Endometrial microvascular endothelial cells (primary cell): ENCODE data around the gene TTC28. TPM values are rescaled to one million over a fixed set of nuclear protein-coding genes. Genes with fewer than 3 reads are reported as not detected.
"Not testable (repeated sequence)": the region's sequence is repeated elsewhere in the genome, so short reads cannot be mapped to it uniquely, and the experiment has no call there.

Experiments used
- in situ Hi-C: cut with HindIII; loops from 2 replicates; pipeline ENCODE4 v1.10.0; 2017; ENCODE audit warnings: low sequenced_read_pairs, low pct_unique_long_range_greater_than_20kb; ENCODE audit errors: inconsistent ontology term
- total RNA-seq: library from RNA; depleted of rRNA; stranded (reverse); fragments of >200 nt; gene quantifications from one replicate; pipeline ENCODE4 v1.2.3, GENCODE V29; 2015; ENCODE audit errors: inconsistent ontology term

TTC28 gene
- total RNA-seq, 1 donor from 2014 or later: 8.2 TPM

DNA sequence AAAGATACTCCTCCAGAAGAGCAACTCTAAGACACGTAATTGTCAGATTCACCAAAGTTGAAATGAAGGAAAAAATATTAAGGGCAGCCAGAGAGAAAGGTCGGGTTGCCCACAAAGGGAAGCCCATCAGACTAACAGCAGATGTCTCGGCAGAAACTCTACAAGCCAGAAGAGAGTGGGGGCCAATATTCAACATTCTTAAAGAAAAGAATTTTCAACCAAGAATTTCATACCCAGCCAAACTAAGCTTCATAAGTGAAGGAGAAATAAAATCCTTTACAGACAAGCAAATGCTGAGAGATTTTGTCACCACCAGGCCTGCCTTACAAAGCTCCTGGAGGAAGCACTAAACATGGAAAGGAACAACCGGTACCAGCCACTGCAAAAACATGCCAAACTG lies 149.1 kb downstream of the TTC28 start:
- in situ Hi-C loops: not testable (repeated sequence)

DNA sequence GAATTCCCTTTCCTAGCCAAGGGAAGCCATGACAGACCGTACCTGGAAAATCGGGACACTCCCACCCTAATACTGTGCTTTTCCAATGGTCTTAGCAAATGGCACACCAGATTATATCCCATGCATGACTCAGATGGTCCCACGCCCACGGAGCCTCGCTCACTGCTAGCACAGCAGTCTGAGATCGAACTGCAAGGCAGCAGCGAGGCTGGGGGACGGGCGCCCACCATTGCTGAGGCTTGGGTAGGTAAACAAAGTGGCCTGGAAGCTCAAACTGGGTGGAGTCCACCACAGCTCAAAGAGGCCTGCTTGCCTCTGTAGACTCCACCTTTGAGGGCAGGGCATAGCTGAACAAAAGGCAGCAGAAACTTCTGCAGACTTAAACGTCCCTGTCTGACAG lies 150.5 kb downstream of the TTC28 start:
- in situ Hi-C loops: not testable (repeated sequence)

- in situ Hi-C loops: no loop called here
Measured at GRCh38 chr22:28521451-28521850, 158.2 kb downstream of the TTC28 start.

DNA sequence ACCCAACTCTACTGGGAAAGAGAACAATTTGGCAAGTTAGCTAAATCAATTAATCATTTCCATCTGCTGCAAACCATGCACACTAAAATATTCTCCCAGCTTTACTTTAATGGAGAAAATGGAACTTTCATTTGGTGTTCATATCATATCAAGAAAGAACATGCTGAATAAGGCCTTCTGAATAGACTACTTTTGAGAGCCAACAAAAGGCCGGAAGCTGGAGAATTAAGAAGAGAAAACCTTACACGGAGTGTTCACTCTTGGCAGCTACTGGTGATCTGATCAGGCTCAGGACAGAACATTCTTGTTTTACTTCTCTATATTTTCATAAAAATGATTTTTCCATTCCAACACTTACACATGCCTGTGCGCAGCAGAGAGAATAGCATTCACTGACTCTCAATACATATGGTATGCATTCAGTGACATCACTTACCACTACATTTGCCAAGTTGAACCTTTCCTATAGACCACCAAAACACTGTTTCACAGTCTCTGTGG lies 165.3 kb downstream of the TTC28 start:
- in situ Hi-C loops: no loop called here

GRCh38 chr22:28512387-28512786 lies 167.3 kb downstream of the TTC28 start:
- in situ Hi-C loops: not testable (repeated sequence)

DNA sequence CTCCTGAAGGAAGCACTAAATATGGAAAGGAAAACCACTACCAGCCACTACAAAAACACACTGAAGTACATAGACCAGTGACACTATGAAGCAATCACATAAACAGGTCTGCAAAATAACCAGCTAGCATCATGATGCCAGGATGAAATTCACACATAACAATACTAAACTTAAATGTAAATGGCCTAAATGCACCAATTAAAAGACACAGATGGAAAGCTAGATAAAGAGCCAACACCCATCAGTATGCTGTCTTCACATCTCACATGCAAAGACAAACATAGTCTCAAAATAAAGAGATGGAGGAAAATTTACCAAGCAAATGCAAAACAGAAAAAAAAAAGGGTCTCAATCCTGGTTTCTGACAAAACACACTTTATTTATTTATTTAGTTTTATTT lies 171.7 kb downstream of the TTC28 start:
- in situ Hi-C loops: no loop called here

GRCh38 chr22:28506150-28506535 lies 173.5 kb downstream of the TTC28 start:
- in situ Hi-C loops: no loop called here

- in situ Hi-C loops: no loop called here
Measured at GRCh38 chr22:28505416-28506149, 174.1 kb downstream of the TTC28 start.

GRCh38 chr22:28500006-28500405 lies 179.6 kb downstream of the TTC28 start:
- in situ Hi-C loops: no loop called here

DNA sequence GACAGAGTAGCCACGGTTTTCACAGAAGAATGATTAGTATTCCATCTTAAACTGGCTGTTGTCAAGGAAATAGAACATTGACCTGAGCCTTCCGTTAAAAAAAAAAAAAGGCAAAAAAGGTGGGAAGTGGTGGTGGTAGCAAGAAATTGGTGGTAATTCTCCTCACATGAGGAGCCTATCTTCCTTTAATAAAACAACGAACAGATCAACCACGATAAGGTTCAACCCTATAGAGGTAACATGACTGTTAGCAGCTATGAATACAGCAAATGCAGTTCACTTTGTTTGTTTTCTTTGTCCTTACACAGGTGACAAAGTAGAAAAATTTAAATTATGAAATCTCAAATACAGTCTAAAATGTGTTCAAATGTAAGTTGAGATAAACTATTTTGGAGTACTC lies 181.6 kb downstream of the TTC28 start:
- in situ Hi-C loops: no loop called here

- in situ Hi-C loops: no loop called here
Measured at GRCh38 chr22:28497188-28497587, 182.5 kb downstream of the TTC28 start.

GRCh38 chr22:28491289-28491688 lies 188.4 kb downstream of the TTC28 start:
- in situ Hi-C loops: not testable (repeated sequence)

DNA sequence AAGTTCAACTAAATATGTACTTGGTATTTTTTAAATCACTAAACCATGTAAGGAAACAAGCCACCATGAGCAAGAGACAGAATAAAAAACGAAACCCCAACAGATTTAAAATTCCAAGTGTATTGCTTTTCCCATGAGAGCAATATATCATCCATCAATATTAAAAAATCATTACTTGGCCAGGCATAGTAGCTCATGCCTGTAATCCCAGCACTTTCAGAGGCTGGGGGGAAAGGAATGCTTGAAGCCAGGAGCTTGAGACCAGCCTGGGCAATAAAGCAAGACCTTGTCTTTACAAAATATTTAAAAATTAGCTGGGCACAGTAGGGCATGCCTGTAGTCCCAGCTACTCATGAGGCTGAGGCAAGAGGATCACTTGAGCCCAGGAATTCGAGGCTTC lies 190.8 kb downstream of the TTC28 start:
- in situ Hi-C loops: no loop called here

DNA sequence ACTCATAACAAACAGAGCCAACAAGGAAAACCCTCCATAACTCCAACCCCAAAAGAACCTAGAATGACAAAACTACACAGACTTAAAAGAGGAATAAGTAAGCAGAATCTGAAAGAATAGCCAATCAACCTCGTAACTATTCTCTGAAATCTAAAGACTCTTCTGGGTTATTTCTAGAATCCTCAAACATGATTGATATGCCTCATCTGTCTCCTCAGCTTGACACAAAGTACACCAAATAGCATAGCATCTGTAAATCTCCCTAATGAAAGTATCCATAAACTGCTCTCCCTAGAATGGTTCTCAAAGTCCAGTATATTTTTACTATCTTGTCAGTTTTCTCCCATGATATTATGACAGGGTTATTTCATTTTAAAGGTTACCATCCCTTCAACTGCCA lies 195.0 kb downstream of the TTC28 start:
- in situ Hi-C loops: no loop called here

- in situ Hi-C loops: no loop called here
Measured at GRCh38 chr22:28481725-28482124, 197.9 kb downstream of the TTC28 start.

DNA sequence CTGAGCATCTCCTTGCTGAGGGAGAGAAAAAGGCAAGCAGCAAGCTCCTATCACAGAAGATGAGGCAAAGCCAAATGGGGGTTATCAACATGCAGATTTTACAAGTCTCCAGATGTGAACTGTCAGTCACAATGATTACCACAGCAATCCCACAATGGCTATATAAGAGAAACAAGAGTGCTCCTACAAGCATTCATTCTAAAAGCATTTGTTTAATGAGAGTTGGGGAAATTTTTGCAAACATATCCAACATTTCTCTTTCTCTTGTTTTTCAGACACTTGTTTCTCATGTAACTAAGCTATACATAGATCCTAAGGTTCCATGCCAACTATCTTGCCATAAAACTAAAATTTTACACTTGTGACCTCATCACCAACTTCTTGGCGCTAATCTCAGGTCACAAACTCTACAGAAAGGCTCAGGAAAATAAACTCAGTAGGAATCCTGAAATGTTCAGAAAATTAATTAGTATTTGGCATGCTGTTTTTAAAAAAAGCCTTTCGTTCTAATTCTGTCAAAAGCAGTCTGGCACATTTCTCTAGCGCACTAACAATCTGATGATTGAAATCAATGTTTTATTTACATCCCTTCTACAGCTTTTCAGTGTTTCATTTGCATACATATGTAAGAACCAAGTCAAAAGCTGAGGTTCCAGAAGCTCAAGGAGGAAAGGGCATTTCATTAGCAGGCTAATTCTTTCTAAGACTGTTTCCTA lies 199.5 kb downstream of the TTC28 start:
- in situ Hi-C loops: no loop called here

DNA sequence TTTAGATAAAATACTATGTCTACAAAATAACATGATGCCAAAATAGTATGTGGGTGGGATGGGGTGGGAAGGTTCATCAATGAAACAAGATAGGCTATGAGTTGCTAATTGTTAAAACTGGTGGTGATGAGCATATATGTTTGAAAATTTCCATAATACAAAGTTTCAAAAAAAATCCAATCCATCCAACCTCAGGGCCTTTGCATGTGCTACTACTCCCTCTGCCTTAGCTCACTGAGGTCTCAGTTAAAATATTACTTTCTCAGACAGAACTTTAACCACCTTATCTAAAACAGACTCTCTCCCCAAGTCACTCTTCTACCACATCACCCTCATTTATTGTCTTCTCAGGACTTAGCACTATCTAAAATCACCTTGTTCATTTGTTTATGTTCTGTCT lies 201.1 kb downstream of the TTC28 start:
- in situ Hi-C loops: no loop called here

DNA sequence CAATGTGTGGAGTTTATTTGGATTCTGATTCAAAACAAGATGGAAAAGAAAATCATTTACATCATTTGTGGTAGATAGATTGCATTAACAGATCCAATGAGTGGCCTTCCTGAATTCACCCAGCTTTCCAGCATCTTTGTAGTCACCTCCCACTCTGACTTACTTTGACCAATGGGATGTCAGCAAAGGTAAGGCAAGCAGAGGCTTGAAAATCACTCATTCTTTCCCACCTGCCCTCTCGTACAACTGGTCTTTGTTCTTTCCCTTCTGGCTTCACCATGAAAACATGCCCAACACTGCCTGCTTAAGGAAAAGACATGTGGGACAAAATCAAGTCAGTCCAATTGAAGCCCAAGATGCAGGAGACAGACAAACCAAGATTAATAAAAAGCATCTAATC lies 202.1 kb downstream of the TTC28 start:
- in situ Hi-C loops: no loop called here

- in situ Hi-C loops: no loop called here
Measured at GRCh38 chr22:28474330-28474729, 205.3 kb downstream of the TTC28 start.

DNA sequence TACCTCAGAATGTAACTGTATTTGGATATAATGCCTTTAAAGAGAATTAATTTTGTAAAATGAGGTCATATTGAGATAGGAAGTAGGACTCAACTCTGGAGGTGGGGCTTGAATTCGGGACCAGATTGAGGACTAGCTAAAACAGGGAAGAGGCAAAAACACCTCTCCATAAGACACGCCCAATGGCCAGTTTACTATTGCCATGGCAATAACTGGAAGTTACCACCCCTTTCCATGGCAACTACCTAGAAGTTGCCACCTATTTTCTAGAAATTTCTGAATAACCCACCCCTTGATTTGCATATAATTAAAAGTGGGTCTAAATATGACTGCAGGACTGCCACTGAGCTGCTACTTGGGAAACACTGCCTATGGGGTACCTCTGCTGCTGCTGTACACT lies 206.4 kb downstream of the TTC28 start:
- in situ Hi-C loops: no loop called here
